Measurements from ENCODE around the gene WDR73.

Gene WDR73

DNA sequence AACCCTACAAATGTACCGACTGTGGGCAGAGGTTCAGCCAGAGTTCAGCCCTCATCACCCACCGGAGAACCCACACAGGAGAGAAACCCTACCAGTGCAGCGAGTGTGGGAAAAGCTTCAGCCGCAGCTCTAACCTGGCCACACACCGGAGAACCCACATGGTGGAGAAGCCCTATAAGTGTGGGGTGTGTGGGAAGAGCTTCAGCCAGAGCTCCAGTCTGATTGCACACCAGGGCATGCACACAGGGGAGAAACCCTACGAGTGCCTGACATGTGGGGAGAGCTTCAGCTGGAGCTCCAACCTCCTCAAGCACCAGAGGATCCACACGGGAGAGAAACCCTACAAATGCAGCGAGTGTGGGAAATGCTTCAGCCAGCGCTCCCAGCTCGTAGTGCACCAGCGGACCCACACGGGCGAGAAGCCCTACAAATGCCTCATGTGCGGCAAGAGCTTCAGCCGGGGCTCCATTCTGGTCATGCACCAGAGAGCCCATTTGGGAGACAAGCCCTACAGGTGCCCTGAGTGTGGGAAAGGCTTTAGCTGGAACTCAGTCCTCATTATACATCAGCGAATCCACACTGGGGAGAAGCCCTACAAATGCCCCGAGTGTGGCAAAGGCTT is 32.6 kb downstream of the WDR73 start:
- no peak for DNase-seq (ENCODE audit: extremely low read depth in 1 of 2, low read depth in 1 of 2)

DNA sequence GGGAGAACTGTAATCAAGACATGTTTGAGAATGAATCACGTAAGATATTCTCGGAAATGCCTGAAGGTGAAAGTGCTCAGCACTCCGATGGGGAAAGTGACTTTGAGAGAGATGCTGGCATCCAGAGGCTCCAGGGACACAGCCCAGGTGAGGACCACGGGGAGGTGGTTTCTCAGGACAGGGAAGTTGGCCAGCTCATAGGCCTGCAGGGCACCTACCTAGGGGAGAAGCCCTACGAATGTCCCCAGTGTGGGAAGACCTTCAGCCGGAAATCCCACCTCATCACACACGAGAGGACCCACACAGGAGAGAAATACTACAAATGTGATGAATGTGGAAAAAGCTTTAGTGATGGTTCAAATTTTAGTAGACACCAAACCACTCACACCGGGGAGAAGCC is 33.5 kb downstream of the WDR73 start:
- no peak for DNase-seq (ENCODE audit: extremely low read depth in 1 of 2, low read depth in 1 of 2)

DNA sequence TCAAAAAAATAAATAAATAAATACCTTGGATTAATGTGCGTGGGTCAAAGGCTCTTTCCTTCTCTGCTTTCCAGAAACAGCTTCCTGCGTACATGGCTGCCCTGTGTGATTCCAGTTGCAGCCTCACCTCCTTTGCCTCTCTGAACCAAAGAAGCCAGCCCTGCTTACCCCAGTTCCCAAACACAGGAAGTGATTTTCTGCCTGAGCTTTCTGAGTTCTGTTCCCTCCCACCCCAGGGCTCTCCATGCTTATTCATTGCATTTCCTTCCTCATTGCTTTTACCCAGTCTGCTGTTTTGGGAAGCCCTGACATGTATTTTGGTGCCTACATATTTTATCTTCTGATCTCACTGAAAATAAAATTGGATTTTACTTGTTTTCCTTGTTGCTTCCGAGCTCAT is 37.8 kb downstream of the WDR73 start:
- DNase-seq (ENCODE audit: extremely low read depth in 1 of 2, low read depth in 1 of 2) = no peak

DNA sequence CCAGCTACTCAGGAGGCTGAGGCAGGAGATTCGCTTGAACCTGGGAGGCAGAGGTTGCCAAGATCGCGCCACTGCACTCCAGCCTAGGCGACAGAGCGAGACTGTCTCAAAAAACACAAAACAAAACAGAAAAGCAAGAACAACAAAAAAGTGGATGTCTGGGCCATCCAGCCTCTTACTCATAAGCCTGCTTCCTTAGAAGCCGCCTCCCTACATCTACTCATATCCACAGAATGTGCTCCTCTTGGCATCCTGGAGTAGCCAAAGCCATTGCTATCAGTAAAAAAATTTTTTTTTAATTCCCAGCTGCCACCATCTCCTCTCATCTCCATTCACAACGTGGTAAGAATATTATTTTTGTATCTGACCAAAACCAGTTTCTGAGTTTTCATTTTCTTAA is 42.5 kb downstream of the WDR73 start:
- DNase-seq (ENCODE audit: extremely low read depth in 1 of 2, low read depth in 1 of 2) = no peak

DNA sequence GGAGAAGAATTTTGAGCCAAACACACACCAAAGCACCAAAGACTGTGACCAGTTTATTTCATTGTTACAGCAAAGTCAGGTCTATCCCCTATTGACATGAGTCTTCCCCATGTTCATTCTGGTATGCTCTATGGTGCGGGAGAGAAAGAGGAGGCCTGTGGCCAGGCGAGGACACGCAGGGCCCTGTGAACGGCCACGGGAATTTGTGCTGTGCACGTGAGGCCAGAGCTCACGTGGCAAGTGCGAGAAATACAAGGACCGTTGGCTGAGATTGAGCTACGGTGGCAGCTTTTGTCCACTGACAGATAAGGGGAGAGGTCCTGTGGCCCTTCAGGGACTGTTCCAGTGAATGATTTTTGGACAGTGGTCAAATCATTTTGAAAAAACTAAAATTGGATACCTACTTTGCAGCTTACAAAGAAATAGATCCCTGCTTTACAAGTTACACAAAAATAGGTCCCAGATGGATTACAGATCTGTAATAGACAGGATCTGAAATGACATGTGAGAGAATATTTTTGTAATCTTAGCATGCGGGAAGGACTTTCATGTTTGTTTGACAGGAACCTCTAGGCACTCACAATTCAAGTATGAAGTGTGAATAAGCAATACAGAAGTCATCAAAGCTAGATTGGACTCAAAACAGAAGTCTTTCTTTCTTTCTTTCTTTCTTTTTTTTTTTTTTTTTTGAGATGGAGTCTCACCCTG is 44.1 kb downstream of the WDR73 start:
- DNase-seq (ENCODE audit: extremely low read depth in 1 of 2, low read depth in 1 of 2) = no peak

DNA sequence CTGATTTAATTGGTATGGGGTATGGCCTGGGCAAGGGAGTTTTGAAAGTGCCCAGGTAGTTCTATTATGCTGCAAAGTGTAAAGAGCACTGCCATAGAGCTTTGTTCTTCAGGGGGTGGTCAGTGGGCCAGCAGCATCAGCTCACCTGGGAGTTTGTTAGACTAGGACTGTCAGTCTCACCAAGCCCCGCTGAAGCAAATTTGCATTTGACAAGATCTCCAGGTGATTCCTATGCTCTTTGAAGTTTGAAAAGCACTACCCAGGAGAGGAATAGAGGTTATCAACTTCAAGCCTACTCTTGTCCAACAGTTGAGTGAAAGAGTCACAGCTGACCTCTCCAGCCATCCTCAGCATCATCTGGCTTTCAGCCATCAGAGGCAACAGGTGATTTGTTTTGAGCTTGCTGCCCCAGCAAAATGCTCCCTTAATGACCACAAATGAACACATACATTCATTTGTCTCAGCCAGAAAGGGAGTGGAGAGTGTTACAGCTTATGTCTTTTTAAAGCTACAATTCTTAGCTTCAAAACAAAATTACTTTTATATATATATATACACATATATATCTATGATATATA is 45.3 kb downstream of the WDR73 start:
- DNase-seq (ENCODE audit: extremely low read depth in 1 of 2, low read depth in 1 of 2) = no peak

DNA sequence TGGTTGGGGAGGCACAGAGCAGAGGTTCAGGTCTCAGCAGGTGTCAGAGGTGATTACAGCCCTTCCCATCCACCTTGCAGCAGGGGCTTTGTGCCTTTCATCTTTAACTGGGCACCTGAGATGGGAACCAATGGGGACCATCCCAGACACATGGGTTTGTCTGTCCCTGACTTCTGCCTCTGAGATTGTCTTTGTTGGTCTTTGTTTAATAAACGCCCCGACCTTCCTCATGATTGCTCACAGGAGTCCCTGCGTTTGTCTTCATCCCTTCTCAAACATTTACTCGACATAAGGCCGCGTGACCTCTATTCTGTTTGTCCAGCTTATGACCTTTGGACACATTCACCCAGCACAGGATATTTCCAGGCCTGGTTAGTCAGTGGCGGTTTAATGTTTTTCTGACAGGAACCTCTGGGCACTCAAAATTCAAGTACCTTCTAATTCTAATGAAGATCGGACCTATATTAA is 47.4 kb downstream of the WDR73 start:
- no peak for DNase-seq (ENCODE audit: extremely low read depth in 1 of 2, low read depth in 1 of 2)

DNA sequence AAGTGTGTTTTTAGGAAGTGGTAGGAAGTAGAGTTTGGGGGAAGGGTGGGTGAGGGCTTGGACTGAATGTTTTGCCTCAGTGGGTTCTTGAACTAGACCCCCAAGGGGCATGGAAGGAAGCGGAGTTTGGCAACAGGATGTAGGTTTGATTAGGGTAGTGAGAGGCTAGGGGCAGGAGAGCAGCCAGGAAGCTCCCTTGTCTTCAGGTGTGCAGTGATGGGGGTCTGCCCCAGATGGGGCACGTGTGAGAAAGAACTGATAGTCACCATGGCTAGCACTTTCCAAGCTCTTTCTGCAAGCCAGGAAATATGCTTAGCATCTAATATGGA is 48.6 kb downstream of the WDR73 start:
- DNase-seq (ENCODE audit: extremely low read depth in 1 of 2, low read depth in 1 of 2) = no peak

DNA sequence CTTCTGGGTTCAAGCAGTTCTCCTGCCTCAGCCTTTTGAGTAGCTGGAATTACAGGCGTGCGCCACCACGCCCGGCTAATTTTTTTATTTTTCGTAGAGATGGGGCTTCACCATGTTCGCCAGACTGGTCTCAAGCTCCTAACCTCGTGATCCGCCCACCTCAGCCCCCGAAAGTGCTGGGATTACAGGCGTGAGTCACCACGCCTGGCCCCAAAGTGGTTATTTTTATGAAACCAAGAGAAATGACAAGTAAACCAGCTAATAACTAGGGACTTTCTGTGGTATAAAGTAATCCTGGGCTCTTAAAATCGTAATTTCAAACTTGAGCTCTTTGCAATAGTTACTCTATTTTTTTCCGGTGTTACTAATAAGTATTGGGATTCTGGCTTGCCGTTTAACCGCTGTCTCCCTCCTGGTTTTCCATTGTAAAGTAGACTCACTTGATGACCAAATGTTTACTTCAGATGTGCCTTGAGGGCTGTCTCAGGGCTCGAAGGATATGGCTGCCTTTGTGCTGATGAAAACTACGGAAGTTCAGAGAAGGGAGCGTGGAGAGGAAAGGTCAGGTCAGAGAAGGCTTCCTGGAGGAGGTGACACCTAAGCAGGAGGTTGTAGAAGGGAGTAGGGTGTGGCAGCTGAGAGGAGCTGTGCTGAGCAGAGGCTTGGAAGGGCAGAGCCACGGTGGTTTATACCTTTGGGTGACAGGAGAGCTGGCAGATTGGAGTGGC is 49.1 kb downstream of the WDR73 start:
- peak; percentile 55 to 76 for DNase-seq (ENCODE audit: extremely low read depth in 1 of 2, low read depth in 1 of 2)

DNA sequence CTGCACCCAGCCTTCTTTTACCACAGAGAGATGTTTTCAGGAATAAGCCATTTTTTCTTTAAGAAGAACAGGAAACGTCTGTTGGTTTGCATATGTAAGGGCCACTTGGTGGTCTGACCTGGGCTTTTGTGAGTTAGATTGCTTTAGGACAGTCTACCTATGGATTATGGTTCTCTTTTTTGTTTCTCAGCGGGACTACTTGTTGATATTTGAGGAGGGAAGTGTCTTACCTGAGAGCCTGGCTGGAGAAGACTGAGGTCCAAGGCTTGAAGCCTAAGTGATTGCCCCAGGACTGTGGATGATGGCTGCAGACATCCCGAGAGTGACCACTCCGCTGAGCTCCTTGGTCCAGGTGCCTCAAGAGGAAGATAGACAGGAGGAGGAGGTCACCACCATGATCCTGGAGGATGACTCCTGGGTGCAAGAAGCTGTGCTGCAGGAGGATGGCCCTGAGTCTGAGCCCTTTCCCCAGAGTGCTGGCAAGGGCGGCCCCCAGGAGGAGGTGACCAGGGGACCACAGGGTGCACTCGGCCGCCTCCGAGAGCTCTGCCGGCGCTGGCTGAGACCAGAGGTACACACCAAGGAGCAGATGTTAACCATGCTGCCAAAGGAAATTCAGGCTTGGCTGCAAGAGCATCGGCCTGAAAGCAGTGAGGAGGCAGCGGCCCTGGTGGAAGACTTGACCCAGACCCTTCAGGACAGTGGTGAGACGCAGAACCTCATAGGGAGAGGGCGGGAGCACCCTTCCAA is 50.3 kb downstream of the WDR73 start:
- DNase-seq (ENCODE audit: extremely low read depth in 1 of 2, low read depth in 1 of 2) = no peak

DNA sequence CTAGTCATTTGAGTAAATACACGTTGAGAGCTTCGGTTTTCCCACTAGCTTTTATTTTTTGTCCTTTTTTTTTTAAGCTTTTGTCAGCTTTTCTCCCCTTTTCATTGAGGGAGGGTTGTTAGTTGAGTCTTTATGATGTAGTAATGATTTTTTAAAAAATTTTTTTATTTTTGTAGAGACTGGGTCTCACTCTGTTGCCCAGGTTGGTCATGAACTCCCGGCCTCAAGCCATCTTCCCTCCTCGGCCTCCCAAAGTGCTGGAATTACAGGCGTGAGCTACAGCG is 52.6 kb downstream of the WDR73 start:
- DNase-seq (ENCODE audit: extremely low read depth in 1 of 2, low read depth in 1 of 2) = no peak

DNA sequence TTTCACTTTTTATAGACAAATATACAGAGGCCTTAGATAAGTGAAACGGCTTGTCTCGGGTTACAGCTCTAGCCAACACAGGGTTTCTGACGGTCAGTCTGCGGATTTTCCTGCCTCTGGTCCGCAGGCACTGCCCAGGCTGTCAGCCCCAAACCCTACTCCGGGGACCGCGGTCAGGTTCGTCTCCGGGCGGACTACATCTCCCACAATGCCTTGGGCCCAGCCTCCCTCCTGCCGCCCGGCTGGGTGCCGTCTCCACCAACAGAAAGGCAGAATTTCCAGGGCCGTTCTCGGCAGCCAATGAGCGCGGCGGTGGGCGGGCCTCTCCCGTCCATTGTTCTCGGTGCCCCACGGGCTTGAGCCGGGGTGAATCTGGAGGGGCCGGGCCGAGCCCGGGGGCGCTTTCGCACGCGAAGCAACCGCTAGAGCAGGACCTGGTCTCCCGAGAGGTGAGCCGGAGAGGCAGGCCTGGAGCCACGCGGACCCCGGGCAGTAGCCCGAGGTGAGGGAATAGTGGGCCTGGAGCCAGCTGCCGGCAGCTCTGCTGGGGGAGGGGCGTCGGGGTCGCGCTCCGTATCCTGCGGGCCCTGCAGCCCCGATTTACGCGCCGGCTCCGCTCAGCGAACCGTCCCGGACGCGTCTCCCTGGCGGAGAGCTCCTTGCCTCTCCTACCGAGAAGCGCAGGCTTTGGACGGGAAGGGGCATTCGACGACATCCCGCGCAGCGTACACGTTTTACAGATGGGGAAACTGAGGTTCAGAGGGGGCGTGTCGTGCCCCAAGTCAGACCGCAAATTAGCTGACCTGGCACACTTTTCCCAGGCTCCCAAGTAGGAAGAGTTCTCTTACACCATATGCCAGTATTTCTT is 53.2 kb downstream of the WDR73 start, which contains the start of gene ZSCAN2:
Gene ZSCAN2, plus strand, starts transcription at position 323 of the 868 bp plus-strand sequence. CDS start 2,919 bp downstream, outside the sequence.
- DNase-seq (ENCODE audit: extremely low read depth in 1 of 2, low read depth in 1 of 2) = peak; percentile 92 to 93

DNA sequence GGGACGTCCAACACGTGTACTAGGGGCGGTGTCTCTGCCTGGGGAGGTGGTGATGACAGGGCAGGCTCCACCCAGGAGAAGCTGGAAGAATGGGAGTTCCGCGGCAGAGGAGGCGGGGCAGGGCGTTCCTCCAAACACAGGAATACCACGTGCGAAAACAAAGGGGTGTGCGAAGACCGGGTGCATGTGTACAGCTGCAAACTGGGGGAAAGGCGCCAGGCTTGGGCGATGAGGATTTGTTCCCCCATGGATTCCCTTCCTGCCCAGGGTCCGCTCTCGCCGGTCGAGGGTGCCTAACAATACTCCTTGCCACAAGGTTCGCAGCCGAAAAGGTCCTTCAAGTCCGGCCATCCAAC is 53.8 kb downstream of the WDR73 start:
- peak; percentile 17 to 45 for DNase-seq (ENCODE audit: extremely low read depth in 1 of 2, low read depth in 1 of 2)

DNA sequence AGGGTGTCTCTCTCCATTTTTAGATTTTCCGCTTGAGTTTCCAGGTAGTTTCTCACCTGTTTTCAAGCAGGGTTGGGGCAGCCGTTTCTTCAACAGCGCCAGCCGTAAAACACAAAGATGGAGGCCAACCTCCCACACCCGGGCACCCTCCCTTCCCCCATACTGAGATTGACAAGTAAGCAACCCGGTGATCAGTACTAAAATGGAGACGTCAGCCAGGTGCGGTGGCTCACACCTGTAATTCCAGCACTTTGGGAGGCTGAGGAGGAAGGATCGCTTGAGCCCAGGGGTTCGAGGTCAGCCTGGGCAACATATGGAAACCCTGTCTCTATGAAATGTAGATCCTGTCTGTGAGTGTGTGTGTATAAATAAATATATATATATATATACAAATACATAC is 54.2 kb downstream of the WDR73 start:
- no peak for DNase-seq (ENCODE audit: extremely low read depth in 1 of 2, low read depth in 1 of 2)

DNA sequence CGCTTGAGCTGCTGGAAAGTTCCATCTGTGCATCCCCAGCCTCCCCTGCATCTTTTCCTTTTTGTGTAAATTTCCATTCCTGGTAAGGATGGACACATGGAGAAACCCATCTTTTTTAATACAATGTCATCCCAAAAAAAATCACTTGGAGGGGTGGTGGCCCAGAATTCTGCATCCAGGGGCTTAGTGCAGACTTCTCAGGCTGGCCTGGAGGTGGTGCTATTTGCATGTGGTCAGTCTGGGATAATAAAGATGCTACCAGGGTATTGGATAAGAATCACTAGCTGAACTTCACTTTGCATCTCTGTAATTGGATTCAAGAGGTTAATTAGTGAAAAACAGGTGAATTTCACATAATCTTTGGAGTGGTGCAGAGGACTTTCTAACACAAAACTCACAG is 55.1 kb downstream of the WDR73 start:
- DNase-seq (ENCODE audit: extremely low read depth in 1 of 2, low read depth in 1 of 2) = peak in 1 of 2 donors; percentile 15

DNA sequence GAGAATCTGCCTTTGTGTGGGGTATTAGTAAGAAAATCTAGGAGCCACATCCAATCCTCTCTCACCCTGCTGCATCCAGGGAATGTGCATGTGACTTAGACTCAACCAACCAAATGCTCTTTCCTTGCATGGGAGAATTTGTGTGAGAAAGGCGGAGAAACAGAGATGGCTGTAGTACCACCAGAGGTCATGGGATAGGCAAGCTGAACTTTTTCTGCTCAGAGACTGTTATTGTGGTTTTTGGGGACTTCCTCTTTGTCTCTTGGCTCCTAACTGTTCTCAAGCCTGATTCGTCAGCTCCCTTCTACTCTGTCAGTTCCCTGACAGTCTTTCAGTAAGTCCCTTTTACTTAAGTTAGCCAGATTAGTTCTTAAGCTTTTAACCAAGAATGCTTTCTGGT is 55.8 kb downstream of the WDR73 start:
- DNase-seq (ENCODE audit: extremely low read depth in 1 of 2, low read depth in 1 of 2) = no peak

DNA sequence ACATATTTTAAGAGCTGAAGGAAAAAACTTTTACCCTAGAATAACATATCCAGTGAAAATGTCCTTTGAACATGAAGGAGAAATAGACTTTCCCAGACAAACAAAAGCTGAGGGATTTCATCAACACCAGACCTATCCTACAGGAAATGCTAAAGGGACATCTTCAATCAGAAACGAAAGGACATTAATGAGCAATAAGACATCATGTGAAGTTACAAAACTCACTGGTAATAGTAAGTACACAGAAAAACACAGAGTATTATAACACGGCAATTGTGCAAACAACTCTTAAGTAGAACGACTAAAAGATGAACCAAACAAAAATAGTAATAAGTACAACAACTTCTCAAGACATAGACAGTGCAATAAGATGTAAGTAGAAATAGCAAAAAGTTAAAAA is 56.8 kb downstream of the WDR73 start:
- no peak for DNase-seq (ENCODE audit: extremely low read depth in 1 of 2, low read depth in 1 of 2)

DNA sequence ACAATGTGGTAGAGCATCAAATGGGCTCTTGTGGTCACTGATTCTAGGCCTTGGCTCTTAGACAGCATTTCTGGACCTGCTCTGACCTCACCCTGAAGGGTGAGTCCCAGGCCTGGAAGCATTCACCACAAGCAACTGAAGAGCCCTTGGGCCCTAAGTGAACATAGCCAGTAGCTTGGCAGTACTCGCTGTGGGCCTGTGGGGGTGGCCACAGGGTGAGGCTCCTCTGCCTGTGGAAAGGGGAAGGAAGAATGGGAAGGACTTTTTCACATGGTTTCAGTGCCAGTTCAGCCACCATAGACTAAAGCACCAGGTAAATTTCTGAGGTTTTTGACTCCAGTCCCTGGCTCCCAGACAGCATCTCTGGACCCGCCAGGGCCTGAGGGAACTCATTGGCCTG is 58.4 kb downstream of the WDR73 start:
- DNase-seq (ENCODE audit: extremely low read depth in 1 of 2, low read depth in 1 of 2) = no peak

DNA sequence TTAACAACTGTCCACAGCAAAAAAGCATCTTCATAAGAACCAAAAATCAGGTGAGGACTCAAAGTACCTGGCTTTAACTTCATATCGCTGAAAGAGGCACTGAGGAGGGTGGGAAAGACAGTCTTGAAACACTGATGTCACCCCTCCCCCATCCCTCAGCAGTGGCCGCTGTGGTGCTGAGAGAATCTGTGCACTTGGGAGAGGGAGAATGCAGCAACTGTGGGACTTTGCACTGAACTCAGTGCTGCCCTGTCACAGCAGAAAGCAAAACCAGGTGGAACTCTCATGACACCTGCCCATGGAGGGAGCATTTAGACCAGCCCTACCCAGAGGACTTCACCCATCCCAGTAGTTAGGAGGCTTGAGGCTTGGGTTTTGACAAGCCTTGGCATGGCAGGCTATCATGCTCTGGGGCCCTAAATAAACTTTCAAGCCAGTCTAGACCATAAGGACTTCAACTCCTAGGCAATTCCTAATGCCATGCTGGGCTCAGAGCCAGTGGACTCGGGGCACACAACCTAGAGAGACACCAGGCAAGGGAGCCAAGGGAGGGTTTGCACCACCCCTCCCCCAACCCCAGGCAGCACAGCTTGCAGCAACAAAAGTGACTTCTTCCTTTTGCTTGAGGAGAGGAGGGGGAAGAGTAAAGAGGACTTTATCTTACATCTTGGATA is 59.3 kb downstream of the WDR73 start:
- DNase-seq (ENCODE audit: extremely low read depth in 1 of 2, low read depth in 1 of 2) = no peak

DNA sequence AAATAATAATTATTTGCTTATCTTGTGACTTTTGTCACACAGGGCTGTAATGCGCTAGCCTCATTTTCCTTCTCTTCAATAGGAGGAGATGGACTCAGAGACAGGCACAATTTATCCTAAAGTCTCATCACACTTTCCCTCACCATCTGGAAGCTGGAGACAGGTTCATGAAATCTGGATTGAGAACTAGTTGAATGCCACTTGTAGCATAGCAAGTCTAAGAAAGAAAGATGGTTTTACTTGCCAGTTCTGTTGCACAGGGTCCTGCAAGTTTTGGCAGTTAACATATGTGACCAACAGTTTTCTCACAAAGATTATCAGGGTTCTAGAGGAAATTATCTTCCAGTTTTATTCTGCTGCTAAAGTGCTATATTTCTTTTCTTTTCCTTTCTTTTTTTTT is 62.3 kb downstream of the WDR73 start:
- DNase-seq (ENCODE audit: extremely low read depth in 1 of 2, low read depth in 1 of 2) = no peak
